Activated CD4-positive, alpha-beta T cell treated with anti-CD3 and anti-CD28 coated beads, Interleukin-2, amount 10 ng/mL, durations not matched to agents 24 days and 14 days (primary cell): ENCODE measurements around the gene KRT74. TPM values are rescaled to one million over a fixed set of nuclear protein-coding genes. Genes with fewer than 3 reads are reported as not detected.

Experiments used
- DNase-seq: peaks from one replicate; pipeline ENCODE4 v3.0.0; 2022
- H3K27ac Mint-ChIP-seq: one replicate; pipeline ENCODE4 v1.8.0; 2022; ENCODE audit warnings: mild to moderate bottlenecking, mixed read lengths
- H3K27me3 Mint-ChIP-seq: one replicate; pipeline ENCODE4 v1.8.0; 2022; ENCODE audit warnings: mixed read lengths
- H3K36me3 Mint-ChIP-seq: one replicate; pipeline ENCODE4 v1.8.0; 2022; ENCODE audit warnings: low read depth, mild to moderate bottlenecking, mixed read lengths
- H3K4me1 Mint-ChIP-seq: one replicate; pipeline ENCODE4 v1.8.0; 2021; ENCODE audit warnings: mixed read lengths
- H3K4me3 Mint-ChIP-seq: one replicate; pipeline ENCODE4 v1.8.0; 2022; ENCODE audit warnings: mild to moderate bottlenecking, moderate library complexity, mixed read lengths
- H3K9me3 Mint-ChIP-seq: one replicate; pipeline ENCODE4 v1.8.0; 2021; ENCODE audit warnings: mixed read lengths
- intact Hi-C: fragments of 100-400 bp; cut with micrococcal nuclease; formaldehyde crosslinking; loops from one replicate; pipeline ENCODE4 v1.15.1; 2023
- total RNA-seq: library from RNA; stranded (reverse); gene quantifications from 2 replicates; pipeline ENCODE4 v1.2.3, GENCODE V29; 2022

KRT74 gene
- total RNA-seq, 1 donor from 2014 or later, result not detected

DNA sequence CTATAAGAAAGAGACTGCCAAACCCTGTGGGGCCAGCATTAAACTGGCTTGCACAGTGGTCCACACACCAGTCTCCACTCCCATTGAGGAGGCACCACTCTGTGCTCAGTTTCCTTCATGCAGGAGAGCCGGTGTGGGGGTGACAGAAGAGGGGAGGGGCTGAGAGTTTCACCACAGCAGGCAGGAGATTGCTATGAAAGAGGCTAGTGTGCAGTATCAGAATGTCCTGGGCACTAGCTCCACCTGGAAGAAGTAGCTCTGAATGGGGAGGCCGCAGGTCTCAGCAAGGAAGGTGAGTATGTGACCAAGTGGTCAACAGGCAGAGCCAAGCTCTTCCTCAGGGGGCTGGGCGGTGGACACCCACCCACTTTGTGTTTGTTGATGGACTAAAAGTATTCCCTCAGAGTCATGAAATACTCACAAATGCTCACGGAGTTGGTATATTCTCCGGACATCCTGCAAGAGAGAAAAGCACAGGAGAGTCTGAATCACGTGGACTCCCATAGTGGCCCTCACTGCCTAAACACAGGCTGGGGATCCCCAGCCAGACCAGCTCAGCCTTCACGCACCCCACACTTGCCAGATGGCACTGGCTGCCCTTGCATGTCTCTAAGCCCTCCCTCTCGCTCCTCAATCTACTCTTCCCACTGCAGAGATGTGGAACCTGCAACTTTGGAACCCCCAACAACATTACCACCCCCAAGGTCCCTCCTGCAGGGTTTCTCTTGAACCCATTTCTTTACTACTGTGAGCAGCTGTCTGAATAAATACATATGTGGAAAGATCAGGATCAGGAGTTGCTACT lies 35.4 kb upstream of the KRT74 start:
- H3K27me3 Mint-ChIP-seq, result no peaks in the 10 kb centered on the region
- H3K4me1 Mint-ChIP-seq, result peaks cover 60% of the 10 kb centered on the region
- no peak overlapping the region for H3K4me3 Mint-ChIP-seq

DNA sequence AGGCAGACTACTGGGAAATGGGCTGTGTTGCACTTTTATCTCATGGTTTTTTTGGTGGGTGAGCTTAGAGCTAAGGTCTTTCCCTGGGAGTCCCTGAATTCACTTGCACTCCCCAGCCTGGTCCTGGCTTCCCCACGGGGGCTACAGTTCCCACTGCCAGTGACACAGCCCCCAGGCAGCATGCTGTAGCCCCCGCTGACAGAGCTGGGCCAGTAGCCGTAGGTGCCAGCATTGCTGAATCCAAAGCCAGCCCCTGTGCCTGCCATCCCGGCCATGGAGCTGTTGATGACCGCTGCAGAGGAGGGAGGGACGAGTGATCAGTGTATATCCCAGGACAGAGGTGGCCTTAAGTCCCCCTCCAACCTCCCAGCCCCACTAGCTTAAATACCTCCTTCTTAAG lies 34.5 kb upstream of the KRT74 start:
- Mint-ChIP-seq H3K36me3 (peaks cover 2% of the 10 kb centered on the region), H3K4me3 (no peak overlapping the region)
- DNase-seq, result no peak

More for the DNA sequence above, 35.4 kb upstream of the KRT74 start:
- Mint-ChIP-seq H3K36me3 (peaks cover 2% of the 10 kb centered on the region), H3K27ac (no peak overlapping the region), H3K9me3 (no peaks in the 10 kb centered on the region)
- intact Hi-C loops, result no loop called here
- no peak for DNase-seq

GRCh38 chr12:52607314-52607713 lies 33.7 kb upstream of the KRT74 start:
- H3K4me3 Mint-ChIP-seq, result no peak overlapping the region
- peaks cover 2% of the 10 kb centered on the region for H3K36me3 Mint-ChIP-seq
- no peak overlapping the region for H3K27ac Mint-ChIP-seq
- H3K27me3 Mint-ChIP-seq, result no peaks in the 10 kb centered on the region
- no peaks in the 10 kb centered on the region for H3K9me3 Mint-ChIP-seq
- intact Hi-C loops, result no loop called here
- peaks cover 52% of the 10 kb centered on the region for H3K4me1 Mint-ChIP-seq
- no peak for DNase-seq

More for the DNA sequence above, 34.5 kb upstream of the KRT74 start:
- intact Hi-C loops, result no loop called here
- H3K27me3 Mint-ChIP-seq, result no peaks in the 10 kb centered on the region
- H3K27ac Mint-ChIP-seq, result no peak overlapping the region
- peaks cover 55% of the 10 kb centered on the region for H3K4me1 Mint-ChIP-seq
- no peaks in the 10 kb centered on the region for H3K9me3 Mint-ChIP-seq

GRCh38 chr12:52606581-52607218 lies 33.1 kb upstream of the KRT74 start:
- H3K4me3 Mint-ChIP-seq, result no peak overlapping the region
- intact Hi-C loops, result no loop called here
- H3K9me3 Mint-ChIP-seq, result no peaks in the 10 kb centered on the region
- peaks cover 2% of the 10 kb centered on the region for H3K36me3 Mint-ChIP-seq
- peaks cover 48% of the 10 kb centered on the region for H3K4me1 Mint-ChIP-seq
- no peaks in the 10 kb centered on the region for H3K27me3 Mint-ChIP-seq
- no peak for DNase-seq
- peak overlapping the region; percentile 36 for H3K27ac Mint-ChIP-seq

DNA sequence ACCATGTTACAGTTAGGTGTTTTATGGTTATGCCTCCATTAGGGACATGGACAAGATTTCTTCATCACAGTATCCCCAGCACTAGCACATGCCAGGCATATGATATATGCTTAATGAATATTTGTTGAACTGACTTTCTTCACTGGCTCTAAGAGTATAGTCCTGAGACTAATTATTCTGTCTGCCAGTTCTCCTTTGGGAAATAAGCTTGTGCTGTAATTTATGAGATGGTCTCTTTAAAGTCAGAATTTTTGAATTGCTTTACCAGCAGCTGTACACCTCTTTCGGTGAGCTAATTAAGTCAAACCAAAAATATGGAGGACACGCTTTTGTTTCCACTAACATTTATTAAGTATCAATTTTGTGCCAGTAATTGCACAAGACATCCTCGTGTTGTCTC lies 32.5 kb upstream of the KRT74 start:
- no peaks in the 10 kb centered on the region for H3K27me3 Mint-ChIP-seq
- DNase-seq, result no peak
- intact Hi-C loops, result no loop called here
- H3K27ac Mint-ChIP-seq, result no peak overlapping the region
- H3K36me3 Mint-ChIP-seq, result no peaks in the 10 kb centered on the region
- H3K9me3 Mint-ChIP-seq, result no peaks in the 10 kb centered on the region
- H3K4me1 Mint-ChIP-seq, result peaks cover 45% of the 10 kb centered on the region
- H3K4me3 Mint-ChIP-seq, result no peak overlapping the region

GRCh38 chr12:52605542-52605941 lies 31.9 kb upstream of the KRT74 start:
- Mint-ChIP-seq H3K9me3 (no peaks in the 10 kb centered on the region), H3K27ac (no peak overlapping the region), H3K4me1 (peaks cover 40% of the 10 kb centered on the region), H3K27me3 (no peaks in the 10 kb centered on the region), H3K4me3 (no peak overlapping the region), H3K36me3 (no peaks in the 10 kb centered on the region)
- intact Hi-C loops, result no loop called here
- no peak for DNase-seq

GRCh38 chr12:52604859-52605258 lies 31.2 kb upstream of the KRT74 start:
- DNase-seq, result no peak
- Mint-ChIP-seq H3K9me3 (no peaks in the 10 kb centered on the region), H3K4me3 (no peak overlapping the region), H3K4me1 (peaks cover 35% of the 10 kb centered on the region), H3K27me3 (peaks cover 4% of the 10 kb centered on the region), H3K36me3 (no peaks in the 10 kb centered on the region), H3K27ac (no peak overlapping the region)
- intact Hi-C loops, result no loop called here

GRCh38 chr12:52603314-52603713 lies 29.7 kb upstream of the KRT74 start:
- Mint-ChIP-seq H3K27ac (no peak overlapping the region), H3K9me3 (no peaks in the 10 kb centered on the region), H3K36me3 (no peaks in the 10 kb centered on the region), H3K4me1 (peaks cover 24% of the 10 kb centered on the region), H3K4me3 (no peak overlapping the region), H3K27me3 (peaks cover 15% of the 10 kb centered on the region)
- intact Hi-C loops, result no loop called here
- DNase-seq, result no peak

GRCh38 chr12:52602552-52602951 lies 28.9 kb upstream of the KRT74 start:
- Mint-ChIP-seq H3K36me3 (no peaks in the 10 kb centered on the region), H3K27me3 (peaks cover 20% of the 10 kb centered on the region), H3K4me3 (no peak overlapping the region), H3K27ac (no peak overlapping the region), H3K9me3 (no peaks in the 10 kb centered on the region), H3K4me1 (peaks cover 20% of the 10 kb centered on the region)
- no peak for DNase-seq
- intact Hi-C loops, result no loop called here

- Mint-ChIP-seq H3K27me3 (peaks cover 20% of the 10 kb centered on the region), H3K9me3 (no peaks in the 10 kb centered on the region), H3K36me3 (no peaks in the 10 kb centered on the region), H3K4me1 (peaks cover 14% of the 10 kb centered on the region), H3K27ac (no peak overlapping the region), H3K4me3 (no peak overlapping the region)
- intact Hi-C loops, result no loop called here
- no peak for DNase-seq
These were observed 28.0 kb upstream of the KRT74 start for GRCh38 chr12:52601671-52602070.

DNA sequence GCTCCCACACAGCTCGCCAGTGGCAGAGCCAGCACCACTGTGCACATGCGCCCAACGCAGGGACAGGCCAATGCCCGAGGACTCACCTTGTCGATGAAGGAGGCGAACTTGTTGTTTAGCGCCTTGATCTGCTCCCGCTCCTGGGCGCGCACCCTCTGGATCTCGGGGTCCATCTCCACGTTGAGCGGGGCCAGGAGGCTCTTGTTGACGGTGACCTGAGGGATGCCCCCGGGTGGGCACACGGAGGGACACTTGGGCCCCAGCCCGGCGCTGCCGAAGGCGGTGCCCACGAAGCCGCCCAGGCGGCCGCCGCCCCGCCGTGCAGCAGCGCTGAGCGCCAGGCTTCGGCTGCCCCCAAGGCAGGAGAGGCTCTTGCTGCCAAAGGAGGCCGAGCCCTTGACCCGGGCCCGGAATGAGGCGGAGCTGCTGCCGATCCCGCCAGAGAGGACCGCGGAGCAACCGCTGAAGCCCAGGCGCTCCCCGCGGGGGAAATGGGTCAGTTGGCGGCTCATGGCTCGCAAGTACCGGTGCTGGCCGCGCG lies 27.4 kb upstream of the KRT74 start, which contains the start of gene KRT72:
TSS of gene KRT72 (minus strand) at position 523 of the 541 bp plus-strand sequence. CDS start at position 512, 11 bp downstream.
- H3K27me3 Mint-ChIP-seq, result peaks cover 22% of the 10 kb centered on the region
- no peak within 1 kb of the TSS for H3K27ac Mint-ChIP-seq
- H3K4me3 Mint-ChIP-seq, result no peak within 1 kb of the TSS
- H3K4me1 Mint-ChIP-seq, result peaks cover 13% of the 10 kb centered on the region
- intact Hi-C loops, result no loop called here
- DNase-seq, result no peak
- H3K36me3 Mint-ChIP-seq, result no peaks in the 10 kb centered on the region
- no peaks in the 10 kb centered on the region for H3K9me3 Mint-ChIP-seq

GRCh38 chr12:52600475-52600874 lies 26.8 kb upstream of the KRT74 start:
- no peak for DNase-seq
- no peaks in the 10 kb centered on the region for H3K36me3 Mint-ChIP-seq
- H3K4me3 Mint-ChIP-seq, result no peak overlapping the region
- intact Hi-C loops, result no loop called here
- H3K9me3 Mint-ChIP-seq, result no peaks in the 10 kb centered on the region
- H3K27ac Mint-ChIP-seq, result no peak overlapping the region
- H3K27me3 Mint-ChIP-seq, result peaks cover 24% of the 10 kb centered on the region
- H3K4me1 Mint-ChIP-seq, result peaks cover 10% of the 10 kb centered on the region

DNA sequence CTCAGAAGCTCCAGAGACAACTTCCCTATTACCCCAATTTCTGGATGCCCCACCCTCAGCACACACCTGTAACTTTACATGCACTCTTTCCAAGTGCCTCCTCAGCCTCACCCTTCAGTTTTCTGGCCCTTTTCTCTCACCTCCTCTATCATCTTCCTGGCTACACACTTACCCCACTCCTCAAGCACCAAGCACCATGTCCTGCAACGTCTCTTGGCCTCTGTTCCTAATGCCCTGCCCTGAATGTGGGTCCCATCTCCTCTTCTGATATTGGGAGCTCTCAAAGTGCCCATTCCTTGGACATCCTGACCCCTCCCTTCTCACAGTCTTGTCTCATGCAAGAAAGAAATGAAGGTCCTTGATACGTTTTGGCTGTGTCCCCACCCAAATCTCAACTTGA lies 26.4 kb upstream of the KRT74 start:
- H3K4me3 Mint-ChIP-seq, result no peak overlapping the region
- peaks cover 24% of the 10 kb centered on the region for H3K27me3 Mint-ChIP-seq
- no peaks in the 10 kb centered on the region for H3K9me3 Mint-ChIP-seq
- H3K27ac Mint-ChIP-seq, result no peak overlapping the region
- intact Hi-C loops, result no loop called here
- no peaks in the 10 kb centered on the region for H3K36me3 Mint-ChIP-seq
- H3K4me1 Mint-ChIP-seq, result peaks cover 7% of the 10 kb centered on the region
- no peak for DNase-seq

DNA sequence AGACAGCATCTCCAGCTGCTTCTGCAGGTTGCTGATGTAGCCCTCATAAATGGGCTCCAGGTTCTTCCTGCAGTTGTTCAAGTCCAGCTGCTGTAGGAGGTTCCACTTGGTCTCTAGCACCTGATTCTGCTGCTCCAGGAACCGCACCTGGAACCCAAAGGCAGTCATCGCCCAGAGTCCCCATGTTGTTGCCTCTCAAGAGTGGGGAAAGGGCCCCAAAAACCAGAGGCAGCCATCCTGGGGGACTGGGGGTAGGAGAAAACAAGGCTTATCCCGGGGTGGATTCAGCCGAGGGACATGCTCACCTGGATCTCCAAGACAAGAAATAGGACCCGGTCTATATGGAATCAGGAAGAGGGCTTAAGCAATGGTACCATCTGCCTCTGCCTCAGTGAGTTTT lies 25.3 kb upstream of the KRT74 start:
- Mint-ChIP-seq H3K36me3 (no peaks in the 10 kb centered on the region), H3K9me3 (no peaks in the 10 kb centered on the region), H3K4me1 (peaks cover 4% of the 10 kb centered on the region), H3K27me3 (peaks cover 28% of the 10 kb centered on the region), H3K4me3 (no peak overlapping the region), H3K27ac (no peak overlapping the region)
- intact Hi-C loops, result no loop called here
- DNase-seq, result no peak
